ENCODE results near the gene ACVR1C. TPM values are rescaled to one million over a fixed set of nuclear protein-coding genes. Genes with fewer than 3 reads are reported as not detected.

ACVR1C gene
- polyA plus RNA-seq, 3 donors: 0.05 TPM; not detected in 2

GRCh38 chr2:157487271-157487610 is 141.4 kb downstream of the ACVR1C start:
- H3K36me3 Mint-ChIP-seq: no peaks in the 10 kb centered on the region
- Histone ChIP-seq H3K36me3 (replicated peaks in 1 of 2; ENCODE audit: control insufficient read depth in 1 of 2, insufficient read depth in 2 of 2, low read length in 2 of 2) (no peaks in the 10 kb centered on the region), H3K79me2 (ENCODE audit: insufficient read depth, low read length) (no peaks in the 10 kb centered on the region), H3K4me3 (replicated peaks in 1 of 3; ENCODE audit: low read depth in 2 of 3, low read length in 3 of 3) (no peak overlapping the region), H2AFZ (ENCODE audit: insufficient read depth, low read depth, low read length, poor library complexity, severe bottlenecking) (no peak overlapping the region), H3K27me3 (ENCODE audit: control insufficient read depth in 2 of 2, insufficient read depth in 2 of 2, low read length in 2 of 2) (no peaks in the 10 kb centered on the region), H3K4me2 (replicated peaks; ENCODE audit: extremely low read depth, low read length, poor library complexity, severe bottlenecking) (no peak overlapping the region), H3K9me3 (replicated peaks in 1 of 2; ENCODE audit: control insufficient read depth in 1 of 2, insufficient read depth in 1 of 2, low read length in 2 of 2) (no peaks in the 10 kb centered on the region), H3K27ac (ENCODE audit: low read depth in 1 of 2, low read length in 2 of 2) (no peak overlapping the region), H3K9ac (ENCODE audit: insufficient read depth, low read length, poor library complexity, severe bottlenecking) (no peak overlapping the region), H4K20me1 (ENCODE audit: insufficient read depth, low read length) (no peaks in the 10 kb centered on the region), H3K4me1 (ENCODE audit: control insufficient read depth in 1 of 2, insufficient read depth in 2 of 2, low read length in 2 of 2) (peaks cover 7 to 8% of the 10 kb centered on the region in 2 donors)
- DNase-seq: no peak
- TF ChIP-seq, protein P1, sequence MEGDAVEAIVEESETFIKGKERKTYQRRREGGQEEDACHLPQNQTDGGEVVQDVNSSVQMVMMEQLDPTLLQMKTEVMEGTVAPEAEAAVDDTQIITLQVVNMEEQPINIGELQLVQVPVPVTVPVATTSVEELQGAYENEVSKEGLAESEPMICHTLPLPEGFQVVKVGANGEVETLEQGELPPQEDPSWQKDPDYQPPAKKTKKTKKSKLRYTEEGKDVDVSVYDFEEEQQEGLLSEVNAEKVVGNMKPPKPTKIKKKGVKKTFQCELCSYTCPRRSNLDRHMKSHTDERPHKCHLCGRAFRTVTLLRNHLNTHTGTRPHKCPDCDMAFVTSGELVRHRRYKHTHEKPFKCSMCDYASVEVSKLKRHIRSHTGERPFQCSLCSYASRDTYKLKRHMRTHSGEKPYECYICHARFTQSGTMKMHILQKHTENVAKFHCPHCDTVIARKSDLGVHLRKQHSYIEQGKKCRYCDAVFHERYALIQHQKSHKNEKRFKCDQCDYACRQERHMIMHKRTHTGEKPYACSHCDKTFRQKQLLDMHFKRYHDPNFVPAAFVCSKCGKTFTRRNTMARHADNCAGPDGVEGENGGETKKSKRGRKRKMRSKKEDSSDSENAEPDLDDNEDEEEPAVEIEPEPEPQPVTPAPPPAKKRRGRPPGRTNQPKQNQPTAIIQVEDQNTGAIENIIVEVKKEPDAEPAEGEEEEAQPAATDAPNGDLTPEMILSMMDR (IDR thresholded peaks at IDR 0.05): no peak
- H3K4me3 Mint-ChIP-seq: no peak overlapping the region
- peaks cover 0 to 3% (median 0%) of the 10 kb centered on the region in 7 donors for H3K9me3 Mint-ChIP-seq
- intact Hi-C loops (cut with micrococcal nuclease): no loop called here
- 100% methylated on average over 1 of the region's 1 CpG for WGBS (ENCODE audit: insufficient coverage)
- H3K27ac Mint-ChIP-seq: no peak overlapping the region
- no peaks in the 10 kb centered on the region for H3K27me3 Mint-ChIP-seq (ENCODE audit: low read depth in 3 of 3)
- peaks cover 7% of the 10 kb centered on the region for H3K4me1 Mint-ChIP-seq

DNA sequence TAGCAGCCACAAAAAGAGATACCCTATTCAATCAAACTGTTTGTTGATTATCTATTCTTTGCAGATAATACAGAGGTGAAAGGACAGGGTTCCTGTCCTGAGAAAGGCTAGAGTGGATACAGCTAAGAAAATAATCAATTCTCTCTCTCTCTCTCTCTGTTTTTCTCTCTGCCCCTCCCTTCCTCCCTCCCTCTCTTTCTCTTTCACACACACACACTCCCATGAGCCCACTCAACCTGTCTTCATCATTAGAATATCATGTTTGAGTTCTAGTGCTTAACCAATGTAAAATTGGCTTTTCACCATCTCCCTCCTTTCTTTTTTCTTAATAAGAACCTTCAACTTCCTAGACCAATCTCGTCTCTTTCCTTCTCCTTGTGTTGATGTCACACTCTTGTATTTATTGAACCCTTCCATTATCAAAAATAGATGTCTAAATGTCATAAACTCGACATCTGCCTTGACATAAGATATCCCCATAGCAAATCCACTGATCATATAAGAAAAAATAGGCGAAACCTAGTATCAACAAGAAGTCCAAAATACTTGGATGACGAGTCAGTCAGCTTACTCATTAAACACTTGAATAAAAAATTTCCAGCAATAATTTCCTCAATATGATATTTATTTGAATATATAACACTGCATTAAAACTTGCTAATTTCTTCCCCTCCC is 141.9 kb downstream of the ACVR1C start:
- Histone ChIP-seq H3K36me3 (replicated peaks in 1 of 2; ENCODE audit: control insufficient read depth in 1 of 2, insufficient read depth in 2 of 2, low read length in 2 of 2) (no peaks in the 10 kb centered on the region), H3K4me3 (replicated peaks in 1 of 3; ENCODE audit: low read depth in 2 of 3, low read length in 3 of 3) (no peak overlapping the region), H3K9me3 (replicated peaks in 1 of 2; ENCODE audit: control insufficient read depth in 1 of 2, insufficient read depth in 1 of 2, low read length in 2 of 2) (no peaks in the 10 kb centered on the region), H3K4me2 (replicated peaks; ENCODE audit: extremely low read depth, low read length, poor library complexity, severe bottlenecking) (no peak overlapping the region), H3K4me1 (ENCODE audit: control insufficient read depth in 1 of 2, insufficient read depth in 2 of 2, low read length in 2 of 2) (peaks cover 7 to 8% of the 10 kb centered on the region in 2 donors), H3K27me3 (ENCODE audit: control insufficient read depth in 2 of 2, insufficient read depth in 2 of 2, low read length in 2 of 2) (no peaks in the 10 kb centered on the region), H3K9ac (ENCODE audit: insufficient read depth, low read length, poor library complexity, severe bottlenecking) (no peak overlapping the region), H3K79me2 (ENCODE audit: insufficient read depth, low read length) (no peaks in the 10 kb centered on the region), H4K20me1 (ENCODE audit: insufficient read depth, low read length) (no peaks in the 10 kb centered on the region), H2AFZ (ENCODE audit: insufficient read depth, low read depth, low read length, poor library complexity, severe bottlenecking) (peak overlapping the region; percentile 8), H3K27ac (ENCODE audit: low read depth in 1 of 2, low read length in 2 of 2) (no peak overlapping the region)
- Mint-ChIP-seq H3K9me3 (peaks cover 0 to 3% (median 0%) of the 10 kb centered on the region in 7 donors), H3K36me3 (no peaks in the 10 kb centered on the region), H3K4me1 (peaks cover 7% of the 10 kb centered on the region), H3K27me3 (ENCODE audit: low read depth in 3 of 3) (no peaks in the 10 kb centered on the region), H3K27ac (peak overlapping the region in 1 of 7 donors; percentile 46), H3K4me3 (no peak overlapping the region)
- no peak for DNase-seq
- TF ChIP-seq, protein P1 (IDR thresholded peaks at IDR 0.05): no peak
- 94% methylated on average over 2 of the region's 4 CpGs for WGBS (ENCODE audit: insufficient coverage)
- intact Hi-C loops (cut with micrococcal nuclease): no loop called here

Data from CD14-positive monocyte (primary cell).